VCaP (cell line): ENCODE results near the gene PPHLN1.
"Not testable (repeated sequence)": the region's sequence is repeated elsewhere in the genome, so short reads cannot be mapped to it uniquely, and the experiment has no call there.

ENCODE experiments used
- H3K27ac ChIP-seq: fragments of 450-650 bp; 2 replicates; pipeline ENCODE4 v1.5.1; 2017
- TF ChIP-seq, protein P1 (sequence below): fragments of 450-650 bp; conservative IDR thresholded peaks from 2 replicates; pipeline ENCODE4 v1.5.1; 2017; ENCODE audit warnings: mild to moderate bottlenecking, moderate library complexity

PPHLN1 gene

GRCh38 chr12:42380733-42381132, 54.8 kb downstream of the PPHLN1 start:
- TF ChIP-seq, protein P1, sequence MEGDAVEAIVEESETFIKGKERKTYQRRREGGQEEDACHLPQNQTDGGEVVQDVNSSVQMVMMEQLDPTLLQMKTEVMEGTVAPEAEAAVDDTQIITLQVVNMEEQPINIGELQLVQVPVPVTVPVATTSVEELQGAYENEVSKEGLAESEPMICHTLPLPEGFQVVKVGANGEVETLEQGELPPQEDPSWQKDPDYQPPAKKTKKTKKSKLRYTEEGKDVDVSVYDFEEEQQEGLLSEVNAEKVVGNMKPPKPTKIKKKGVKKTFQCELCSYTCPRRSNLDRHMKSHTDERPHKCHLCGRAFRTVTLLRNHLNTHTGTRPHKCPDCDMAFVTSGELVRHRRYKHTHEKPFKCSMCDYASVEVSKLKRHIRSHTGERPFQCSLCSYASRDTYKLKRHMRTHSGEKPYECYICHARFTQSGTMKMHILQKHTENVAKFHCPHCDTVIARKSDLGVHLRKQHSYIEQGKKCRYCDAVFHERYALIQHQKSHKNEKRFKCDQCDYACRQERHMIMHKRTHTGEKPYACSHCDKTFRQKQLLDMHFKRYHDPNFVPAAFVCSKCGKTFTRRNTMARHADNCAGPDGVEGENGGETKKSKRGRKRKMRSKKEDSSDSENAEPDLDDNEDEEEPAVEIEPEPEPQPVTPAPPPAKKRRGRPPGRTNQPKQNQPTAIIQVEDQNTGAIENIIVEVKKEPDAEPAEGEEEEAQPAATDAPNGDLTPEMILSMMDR = no peak

GRCh38 chr12:42382013-42382696, 56.2 kb downstream of the PPHLN1 start:
- no peak overlapping the region for H3K27ac ChIP-seq
- TF ChIP-seq, protein P1 = no peak

More at GRCh38 chr12:42380733-42381132, 54.8 kb downstream of the PPHLN1 start:
- no peak overlapping the region for H3K27ac ChIP-seq

GRCh38 chr12:42385326-42385841, 59.4 kb downstream of the PPHLN1 start:
- no peak overlapping the region for H3K27ac ChIP-seq
- TF ChIP-seq, protein P1 = no peak

DNA sequence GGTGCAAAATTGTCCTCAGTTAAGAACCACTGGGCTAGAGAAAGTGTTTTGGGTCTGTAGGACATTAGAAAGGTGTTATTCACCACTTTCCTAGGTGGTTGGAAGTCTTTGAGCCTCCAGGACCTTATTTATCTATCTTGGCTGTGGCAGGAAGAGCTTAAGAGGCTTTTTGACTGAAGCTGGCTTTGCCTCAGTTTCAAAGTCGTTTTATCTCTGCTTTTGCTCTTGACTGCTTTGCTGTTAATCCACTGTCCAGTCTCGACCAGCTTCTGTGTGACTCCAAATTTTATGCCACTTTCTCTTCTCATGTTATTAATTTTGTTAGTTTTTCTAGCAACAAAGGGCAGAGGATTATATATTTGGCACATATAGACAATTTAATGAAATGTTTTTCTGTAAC, 60.3 kb downstream of the PPHLN1 start:
- H3K27ac ChIP-seq = no peak overlapping the region
- TF ChIP-seq, protein P1 = no peak

DNA sequence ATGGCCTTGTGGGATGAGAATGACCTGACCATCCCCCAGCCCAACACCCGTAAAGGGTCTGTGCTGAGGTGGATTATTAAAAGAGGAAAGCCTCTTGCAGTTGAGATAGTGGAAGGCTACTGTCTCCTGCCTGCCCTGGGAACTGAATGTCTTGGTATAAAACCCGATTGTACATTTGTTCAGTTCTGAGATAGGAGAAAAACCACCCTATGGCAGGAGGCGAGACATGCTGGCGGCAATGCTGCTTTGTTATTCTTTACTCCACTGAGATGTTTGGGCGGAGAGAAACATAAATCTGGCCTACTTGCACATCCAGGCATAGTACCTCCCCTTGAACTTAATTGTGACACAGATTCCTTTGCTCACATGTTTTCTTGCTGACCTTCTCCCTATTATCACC, 62.1 kb downstream of the PPHLN1 start:
- H3K27ac ChIP-seq = not testable (repeated sequence)

GRCh38 chr12:42394429-42394828, 68.5 kb downstream of the PPHLN1 start:
- no peak overlapping the region for H3K27ac ChIP-seq
- TF ChIP-seq, protein P1 = no peak

GRCh38 chr12:42396473-42397259, 70.7 kb downstream of the PPHLN1 start:
- TF ChIP-seq, protein P1 = no peak
- no peak overlapping the region for H3K27ac ChIP-seq
